D721Med (cell line): ENCODE data around the gene DELE1.

ENCODE experiments used
- DNase-seq: peaks from one replicate; pipeline ENCODE4 v3.0.0; 2011; ENCODE audit warnings: low spot score; ENCODE audit not compliant: insufficient read length
- FAIRE-seq: peaks from 2 replicates; lab custom pipeline; 2011; peaks lifted over from hg19 to GRCh38; lab: Jason Lieb, UNC
- TF ChIP-seq, protein P1 (sequence below): IDR thresholded peaks from 2 replicates; pipeline ENCODE4 v1.5.1; 2012; ENCODE audit warnings: mild to moderate bottlenecking, control low read depth; ENCODE audit not compliant: insufficient read depth; ENCODE audit errors: missing control alignments

The DELE1 gene

DNA sequence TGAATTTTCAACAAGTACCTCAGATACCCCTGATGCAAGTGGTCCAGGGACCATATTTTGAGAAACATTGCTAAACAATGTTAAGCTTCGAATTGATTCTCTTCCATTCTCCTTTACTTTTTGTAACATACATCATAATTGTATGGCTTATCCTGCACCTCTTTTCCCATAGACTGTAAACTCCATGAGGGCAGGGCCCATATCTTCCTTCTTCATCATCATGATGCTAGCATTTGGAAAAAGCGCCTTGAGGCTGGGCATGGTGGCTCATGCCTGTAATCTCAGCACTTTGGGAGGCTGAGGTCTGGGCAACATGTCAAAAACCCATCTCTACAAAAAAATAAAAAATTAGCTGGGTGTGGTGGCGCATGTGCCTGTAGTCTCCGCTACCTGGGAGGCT lies 14.5 kb upstream of the DELE1 start:
- DNase-seq (no peak), FAIRE-seq (no peak)
- TF ChIP-seq, protein P1, sequence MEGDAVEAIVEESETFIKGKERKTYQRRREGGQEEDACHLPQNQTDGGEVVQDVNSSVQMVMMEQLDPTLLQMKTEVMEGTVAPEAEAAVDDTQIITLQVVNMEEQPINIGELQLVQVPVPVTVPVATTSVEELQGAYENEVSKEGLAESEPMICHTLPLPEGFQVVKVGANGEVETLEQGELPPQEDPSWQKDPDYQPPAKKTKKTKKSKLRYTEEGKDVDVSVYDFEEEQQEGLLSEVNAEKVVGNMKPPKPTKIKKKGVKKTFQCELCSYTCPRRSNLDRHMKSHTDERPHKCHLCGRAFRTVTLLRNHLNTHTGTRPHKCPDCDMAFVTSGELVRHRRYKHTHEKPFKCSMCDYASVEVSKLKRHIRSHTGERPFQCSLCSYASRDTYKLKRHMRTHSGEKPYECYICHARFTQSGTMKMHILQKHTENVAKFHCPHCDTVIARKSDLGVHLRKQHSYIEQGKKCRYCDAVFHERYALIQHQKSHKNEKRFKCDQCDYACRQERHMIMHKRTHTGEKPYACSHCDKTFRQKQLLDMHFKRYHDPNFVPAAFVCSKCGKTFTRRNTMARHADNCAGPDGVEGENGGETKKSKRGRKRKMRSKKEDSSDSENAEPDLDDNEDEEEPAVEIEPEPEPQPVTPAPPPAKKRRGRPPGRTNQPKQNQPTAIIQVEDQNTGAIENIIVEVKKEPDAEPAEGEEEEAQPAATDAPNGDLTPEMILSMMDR, result no peak

DNA sequence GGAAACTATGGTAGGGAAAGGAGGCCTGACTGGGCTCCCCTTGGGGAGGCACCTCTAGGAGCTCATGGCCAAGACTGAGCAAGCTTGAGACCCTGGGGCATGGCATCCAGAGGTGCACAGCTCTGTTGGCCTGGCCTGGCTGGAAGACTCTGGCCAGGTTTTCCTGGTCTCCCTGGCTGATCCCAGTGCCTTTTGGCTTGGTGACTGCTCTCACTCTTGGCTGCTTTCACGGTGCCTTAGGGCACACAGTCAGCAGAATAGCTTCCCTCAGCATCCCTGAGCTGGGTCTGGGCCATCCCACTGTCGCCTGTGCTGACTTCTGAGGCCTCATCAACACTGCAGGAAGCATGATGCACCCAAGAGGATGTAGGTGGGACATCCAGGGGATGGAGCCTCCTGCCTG lies 13.4 kb upstream of the DELE1 start:
- DNase-seq, result no peak
- FAIRE-seq, result no peak
- TF ChIP-seq, protein P1, result no peak

- DNase-seq (no peak), FAIRE-seq (no peak)
- TF ChIP-seq, protein P1, result no peak
Measured at GRCh38 chr5:141913560-141914198, 10.0 kb upstream of the DELE1 start.

GRCh38 chr5:141914199-141914743 lies 9.4 kb upstream of the DELE1 start:
- no peak for DNase-seq
- TF ChIP-seq, protein P1, result no peak
- FAIRE-seq, result no peak

DNA sequence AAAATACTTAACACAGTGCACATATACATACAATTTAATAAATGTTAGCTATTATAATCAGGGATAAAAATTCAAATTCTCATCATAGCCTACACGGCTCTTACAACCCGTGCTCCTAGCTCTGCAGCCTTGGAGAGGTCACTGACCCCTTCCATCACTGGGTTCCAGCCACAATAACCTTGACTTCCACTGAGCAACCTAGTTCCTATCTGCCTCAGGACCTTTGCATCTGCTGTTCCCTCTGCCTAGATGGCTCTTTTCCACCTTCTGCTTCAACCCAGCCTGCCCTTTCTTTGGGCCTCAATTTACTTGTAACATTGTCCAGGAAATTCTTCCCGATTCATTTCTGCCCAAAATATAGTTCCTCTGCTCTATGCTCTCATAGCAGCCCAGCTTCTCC lies 8.9 kb upstream of the DELE1 start:
- TF ChIP-seq, protein P1, result no peak
- FAIRE-seq, result no peak
- no peak for DNase-seq

DNA sequence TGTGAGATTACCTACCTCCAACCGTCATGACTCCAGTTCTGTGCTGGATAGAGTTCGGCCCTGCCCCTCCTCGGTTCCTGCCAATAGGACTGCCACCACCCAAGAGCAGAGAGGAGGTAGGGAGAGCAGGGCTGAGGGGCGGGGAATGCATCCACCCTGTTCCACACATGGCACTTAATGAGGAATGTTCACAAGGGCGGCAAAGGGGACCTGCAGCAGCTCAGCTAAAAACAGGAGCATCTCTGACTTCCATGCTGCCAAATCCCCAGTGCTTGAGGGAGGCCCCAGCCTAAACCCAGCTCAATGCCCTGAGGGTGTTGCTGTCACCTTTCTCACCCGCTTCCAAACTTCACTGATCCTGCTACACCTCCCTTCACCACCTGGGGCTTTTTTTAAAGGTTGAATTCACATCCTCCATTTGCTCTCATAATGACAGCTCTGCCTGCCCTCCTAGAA lies 7.8 kb upstream of the DELE1 start:
- TF ChIP-seq, protein P1, result no peak
- DNase-seq, result no peak
- no peak for FAIRE-seq

DNA sequence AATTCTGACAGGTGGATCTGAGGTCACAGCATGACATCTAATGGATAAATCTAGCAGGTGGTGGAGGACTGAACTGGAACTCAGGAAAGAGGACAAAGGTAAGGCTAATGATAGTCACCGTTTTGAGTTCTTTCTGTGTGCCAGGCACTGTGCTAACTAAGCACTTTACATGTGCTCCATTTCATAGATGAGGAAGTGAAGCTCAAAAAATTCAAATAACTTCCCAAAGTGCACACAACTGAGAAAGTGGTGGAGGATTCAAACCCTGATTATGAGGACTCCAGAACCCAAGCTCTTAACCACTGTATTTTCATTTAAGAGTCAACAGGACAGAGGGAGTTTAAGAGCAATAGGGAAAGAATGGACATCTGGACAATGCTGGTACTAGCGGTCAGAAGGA lies 7.1 kb upstream of the DELE1 start:
- no peak for FAIRE-seq
- TF ChIP-seq, protein P1, result no peak

More for the DNA sequence above, 7.1 kb upstream of the DELE1 start:
- DNase-seq, result no peak
